ENCODE data around the gene TMEM14B.

DNA sequence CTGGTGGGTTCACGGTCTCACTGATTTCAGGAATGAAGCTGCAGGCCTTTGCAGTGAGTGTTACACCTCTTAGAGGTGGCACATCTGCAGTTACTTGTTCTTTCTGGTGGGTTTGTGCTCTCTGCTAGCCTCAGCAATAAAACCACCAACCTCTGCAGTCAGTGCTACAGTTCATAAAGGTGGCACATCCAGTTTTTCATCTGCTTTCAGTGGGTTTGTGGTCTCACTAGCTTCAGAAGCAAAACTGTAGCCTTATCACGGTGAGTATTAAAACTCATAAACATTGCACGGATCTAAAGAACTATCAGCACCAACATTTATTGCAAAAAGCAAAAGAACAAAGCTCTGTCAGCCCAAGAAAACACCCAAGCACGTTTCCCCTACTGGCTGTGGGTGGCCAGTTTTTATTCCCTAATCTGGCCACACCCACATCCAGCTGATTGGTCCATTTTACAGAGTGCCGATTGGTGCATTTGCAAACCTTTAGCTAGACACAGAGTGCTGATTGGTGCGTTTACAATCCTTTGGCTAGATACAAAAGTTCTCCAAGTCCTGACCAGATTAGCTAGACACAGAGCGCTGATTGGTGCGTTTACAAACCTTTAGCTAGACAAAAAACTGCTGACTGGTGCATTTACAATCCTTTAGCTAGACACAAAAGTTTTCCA lies 28.2 kb upstream of the TMEM14B start:
- no peak for TF ChIP-seq TAF1 (IDR thresholded peaks at IDR 0.05; ENCODE audit: low read depth)
- no peak for TF ChIP-seq EP300 (IDR thresholded peaks at IDR 0.05; ENCODE audit: borderline replicate concordance)
- TF ChIP-seq RAD21 (IDR thresholded peaks at IDR 0.05; ENCODE audit: low read depth), result no peak
- TF ChIP-seq TCF12 (IDR thresholded peaks at IDR 0.05; ENCODE audit: low read depth), result no peak

Measured in Ishikawa (cell line).